Nephron (organoid): ENCODE data around the gene CUEDC1.

Experiments
- H3K27ac Mint-ChIP-seq, 3 experiments: 2 replicates each; pipeline ENCODE4 v1.8.0; 2020; ENCODE audit warnings: mixed read lengths in 3 of 3, mild to moderate bottlenecking in 2 of 3, moderate library complexity in 1 of 3
- H3K27me3 Mint-ChIP-seq: 2 replicates; pipeline ENCODE4 v1.8.0; 2021; ENCODE audit warnings: low read depth, mild to moderate bottlenecking, moderate library complexity, mixed read lengths
- H3K36me3 Mint-ChIP-seq: 2 replicates; pipeline ENCODE4 v1.8.0; 2020; ENCODE audit warnings: low read depth, mixed read lengths
- H3K4me1 Mint-ChIP-seq: 2 replicates; pipeline ENCODE4 v1.8.0; 2020; ENCODE audit warnings: mixed read lengths
- H3K4me3 Mint-ChIP-seq, 3 experiments: 2 replicates each; pipeline ENCODE4 v1.8.0; 2020; ENCODE audit warnings: mild to moderate bottlenecking in 3 of 3, mixed read lengths in 3 of 3, moderate library complexity in 2 of 3
- H3K9me3 Mint-ChIP-seq: 2 replicates; pipeline ENCODE4 v1.8.0; 2020; ENCODE audit warnings: mixed read lengths
- TF ChIP-seq, protein P1 (sequence below), 3 experiments: fragments of 200-600 bp; sonication (generic); IDR thresholded peaks; one replicate each; pipeline ENCODE4 v1.5.0; 2021; ENCODE audit warnings: antibody characterized with exemption in 3 of 3; ENCODE audit not compliant: unreplicated experiment in 3 of 3

CUEDC1 gene

DNA sequence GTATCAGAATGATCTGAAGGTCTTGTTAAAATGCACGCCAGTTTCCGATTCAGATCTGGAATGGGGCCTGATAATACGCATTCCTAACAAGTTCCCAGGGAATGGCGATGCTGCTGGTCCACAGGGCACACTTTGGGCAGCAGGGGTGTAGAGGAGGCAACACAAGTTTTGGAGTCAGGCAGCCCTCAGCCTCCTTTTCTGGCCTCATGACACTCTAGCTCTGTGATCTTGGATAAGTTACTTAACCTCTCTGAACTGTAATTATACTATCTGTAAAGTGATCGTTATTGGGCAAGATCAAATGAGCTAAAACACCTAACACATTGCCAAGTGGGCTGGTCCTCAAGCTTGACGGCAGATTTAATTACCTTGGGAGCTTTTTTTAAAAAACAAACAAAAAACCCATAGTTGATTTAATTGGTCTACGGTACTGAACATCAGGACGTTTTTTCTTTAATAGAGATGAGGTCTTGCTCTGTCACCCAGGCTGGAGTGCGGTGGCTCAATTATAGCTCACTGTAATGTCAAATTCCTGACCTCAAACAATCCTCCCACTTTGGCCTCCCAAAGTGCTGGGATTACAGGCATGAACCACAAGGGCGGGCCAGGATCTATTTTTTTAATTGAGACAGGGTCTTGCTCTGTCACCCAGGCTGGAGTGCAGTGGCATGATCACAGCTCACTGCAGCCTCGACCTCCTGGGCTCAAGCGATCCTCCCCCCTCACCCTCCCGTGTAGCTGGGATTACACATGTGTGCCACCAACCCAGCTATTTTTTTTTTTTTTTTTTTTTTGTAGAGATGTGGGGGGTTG lies 95.4 kb downstream of the CUEDC1 start:
- peaks cover 9% of the 10 kb centered on the region for H3K36me3 Mint-ChIP-seq
- peak overlapping the region in 2 of 3 experiments; percentile 43 to 56 for H3K4me3 Mint-ChIP-seq

DNA sequence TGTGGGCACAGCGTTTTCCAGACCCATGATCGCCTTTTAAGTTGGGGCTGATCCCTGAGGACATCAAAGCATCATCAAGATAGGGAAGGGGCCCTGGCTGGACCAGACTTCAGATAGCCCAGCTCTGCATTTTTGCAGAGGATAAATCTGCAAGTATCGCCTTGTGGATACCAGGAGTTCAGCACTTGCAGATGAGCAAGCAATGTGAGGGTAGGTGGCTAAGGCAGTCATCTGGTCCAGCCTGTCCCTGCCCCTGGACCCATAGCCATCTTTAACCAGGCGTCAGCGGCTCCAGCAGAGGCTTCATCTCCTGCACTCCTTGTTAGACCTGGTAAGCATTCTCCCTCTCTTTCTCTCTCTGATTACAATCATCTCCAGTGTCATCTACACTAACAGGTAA lies 96.4 kb downstream of the CUEDC1 start:
- TF ChIP-seq, protein P1, sequence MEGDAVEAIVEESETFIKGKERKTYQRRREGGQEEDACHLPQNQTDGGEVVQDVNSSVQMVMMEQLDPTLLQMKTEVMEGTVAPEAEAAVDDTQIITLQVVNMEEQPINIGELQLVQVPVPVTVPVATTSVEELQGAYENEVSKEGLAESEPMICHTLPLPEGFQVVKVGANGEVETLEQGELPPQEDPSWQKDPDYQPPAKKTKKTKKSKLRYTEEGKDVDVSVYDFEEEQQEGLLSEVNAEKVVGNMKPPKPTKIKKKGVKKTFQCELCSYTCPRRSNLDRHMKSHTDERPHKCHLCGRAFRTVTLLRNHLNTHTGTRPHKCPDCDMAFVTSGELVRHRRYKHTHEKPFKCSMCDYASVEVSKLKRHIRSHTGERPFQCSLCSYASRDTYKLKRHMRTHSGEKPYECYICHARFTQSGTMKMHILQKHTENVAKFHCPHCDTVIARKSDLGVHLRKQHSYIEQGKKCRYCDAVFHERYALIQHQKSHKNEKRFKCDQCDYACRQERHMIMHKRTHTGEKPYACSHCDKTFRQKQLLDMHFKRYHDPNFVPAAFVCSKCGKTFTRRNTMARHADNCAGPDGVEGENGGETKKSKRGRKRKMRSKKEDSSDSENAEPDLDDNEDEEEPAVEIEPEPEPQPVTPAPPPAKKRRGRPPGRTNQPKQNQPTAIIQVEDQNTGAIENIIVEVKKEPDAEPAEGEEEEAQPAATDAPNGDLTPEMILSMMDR (IDR thresholded peaks at IDR 0.05; ENCODE audit: unreplicated experiment in 3 of 3) = no peak

More for the DNA sequence above, 95.4 kb downstream of the CUEDC1 start:
- Mint-ChIP-seq H3K27ac (peak overlapping the region in 1 of 3 experiments; percentile 44), H3K4me1 (peaks cover 45% of the 10 kb centered on the region), H3K27me3 (peaks cover 9% of the 10 kb centered on the region), H3K9me3 (no peaks in the 10 kb centered on the region)
- TF ChIP-seq, protein P1 (IDR thresholded peaks at IDR 0.05; ENCODE audit: unreplicated experiment in 3 of 3) = no peak

DNA sequence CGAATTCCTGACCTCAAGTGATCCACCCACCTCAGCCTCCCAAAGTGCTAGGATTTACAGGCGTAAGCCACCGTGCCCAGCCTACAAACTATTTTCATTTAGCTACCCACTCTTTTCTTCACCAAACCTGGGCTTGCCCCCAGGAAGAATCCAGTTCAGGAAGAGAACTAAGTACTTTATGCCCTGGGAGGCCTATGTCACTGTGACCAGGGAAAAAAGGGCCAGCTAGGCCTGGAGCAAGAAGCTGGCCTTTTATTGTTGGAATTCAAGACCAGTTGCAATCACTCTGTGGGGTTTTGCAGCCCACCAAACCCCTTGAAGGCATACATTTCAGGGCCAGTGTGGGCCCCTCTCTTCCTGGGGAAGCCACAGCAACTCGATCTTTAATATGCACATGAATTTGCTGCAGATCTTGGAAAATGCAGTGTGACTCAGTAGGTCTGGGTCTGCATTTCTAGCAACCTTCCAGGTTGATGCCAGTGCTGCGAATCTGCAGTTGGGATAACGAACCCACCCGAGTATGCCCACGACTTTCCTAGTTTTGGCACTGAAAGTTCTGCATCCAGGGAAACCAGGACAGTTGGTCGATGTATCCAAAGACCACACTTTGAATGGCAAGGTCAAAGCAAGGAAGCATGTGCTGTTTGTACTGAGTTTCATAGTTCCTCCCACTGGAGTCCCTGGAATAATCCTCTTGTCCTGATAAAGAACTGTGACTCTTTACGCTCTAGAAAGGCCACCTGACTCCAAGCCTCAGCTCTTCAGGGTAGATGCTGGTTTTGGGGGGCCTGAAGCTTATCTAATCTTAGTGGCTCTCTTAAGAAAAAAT lies 98.2 kb downstream of the CUEDC1 start:
- no peak overlapping the region for H3K4me3 Mint-ChIP-seq
- peaks cover 53% of the 10 kb centered on the region for H3K4me1 Mint-ChIP-seq
- H3K27ac Mint-ChIP-seq = no peak overlapping the region
- H3K36me3 Mint-ChIP-seq = no peaks in the 10 kb centered on the region
- peaks cover 5% of the 10 kb centered on the region for H3K27me3 Mint-ChIP-seq
- TF ChIP-seq, protein P1 (IDR thresholded peaks at IDR 0.05; ENCODE audit: unreplicated experiment in 3 of 3) = no peak
- no peaks in the 10 kb centered on the region for H3K9me3 Mint-ChIP-seq

More for the DNA sequence above, 96.4 kb downstream of the CUEDC1 start:
- Mint-ChIP-seq H3K4me1 (peaks cover 47% of the 10 kb centered on the region), H3K27me3 (peaks cover 9% of the 10 kb centered on the region), H3K27ac (no peak overlapping the region), H3K36me3 (no peaks in the 10 kb centered on the region), H3K4me3 (no peak overlapping the region), H3K9me3 (no peaks in the 10 kb centered on the region)

DNA sequence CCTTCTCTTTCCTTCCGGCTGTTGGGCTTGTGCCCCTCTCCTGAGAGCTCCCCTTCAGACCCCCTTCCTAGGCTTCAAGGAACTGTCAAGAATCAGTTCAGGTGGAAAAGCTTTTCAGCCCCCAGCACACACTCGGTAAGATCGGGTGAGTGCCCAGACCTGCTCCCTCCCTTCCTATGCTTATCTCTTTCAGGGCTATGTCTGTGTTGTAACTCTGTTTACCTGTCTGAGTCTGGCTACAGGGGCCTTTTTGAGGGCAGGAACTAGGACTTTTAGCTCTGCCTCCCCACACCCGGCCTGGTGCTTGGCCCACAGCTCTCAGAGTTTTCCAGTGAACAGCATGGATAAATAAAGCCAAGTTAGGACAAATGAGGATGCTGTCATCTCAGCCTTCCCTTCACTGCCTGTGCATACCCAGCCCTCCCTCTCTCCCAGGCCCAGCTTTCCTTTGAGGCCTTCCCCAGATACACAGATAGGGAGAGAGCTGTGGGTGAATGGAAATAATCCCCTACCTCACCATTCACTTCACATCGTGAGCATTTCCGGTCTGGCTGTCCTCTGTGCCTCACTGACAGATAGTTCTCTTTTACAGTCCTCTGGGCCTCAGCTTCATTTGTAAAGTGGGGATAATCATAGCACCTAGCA lies 99.7 kb downstream of the CUEDC1 start:
- H3K4me1 Mint-ChIP-seq = peaks cover 58% of the 10 kb centered on the region
- peaks cover 5% of the 10 kb centered on the region for H3K27me3 Mint-ChIP-seq
- no peak overlapping the region for H3K4me3 Mint-ChIP-seq
- H3K27ac Mint-ChIP-seq = peak overlapping the region in 2 of 3 experiments; percentile 2 to 3
- H3K9me3 Mint-ChIP-seq = no peaks in the 10 kb centered on the region
- H3K36me3 Mint-ChIP-seq = no peaks in the 10 kb centered on the region
- TF ChIP-seq, protein P1 (IDR thresholded peaks at IDR 0.05; ENCODE audit: unreplicated experiment in 3 of 3) = no peak

DNA sequence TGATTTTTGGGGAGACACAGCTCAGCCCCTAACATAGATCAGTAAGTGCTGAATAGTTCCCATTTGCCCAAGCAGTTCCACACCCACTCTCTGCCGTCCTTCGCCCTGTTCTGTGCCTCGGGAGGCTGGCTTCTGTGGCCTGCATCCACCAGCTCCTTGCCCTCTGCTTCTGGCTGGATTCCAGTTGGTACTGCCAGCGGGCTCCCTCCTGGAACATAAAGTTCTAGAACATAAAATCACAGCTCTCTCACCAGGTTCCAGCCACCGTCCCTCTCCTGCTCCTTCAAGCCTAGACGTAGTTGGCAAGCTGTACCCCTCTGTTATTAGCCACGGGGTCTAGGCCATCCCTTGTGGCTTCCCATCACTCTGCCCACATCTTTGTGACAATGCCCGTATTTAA lies 101.5 kb downstream of the CUEDC1 start:
- H3K36me3 Mint-ChIP-seq = peaks cover 7% of the 10 kb centered on the region
- H3K4me1 Mint-ChIP-seq = peaks cover 64% of the 10 kb centered on the region
- H3K4me3 Mint-ChIP-seq = peak overlapping the region in 1 of 3 experiments; percentile 52
- H3K9me3 Mint-ChIP-seq = no peaks in the 10 kb centered on the region
- H3K27ac Mint-ChIP-seq = peak overlapping the region in 2 of 3 experiments; percentile 61 to 74
- peaks cover 5% of the 10 kb centered on the region for H3K27me3 Mint-ChIP-seq
- TF ChIP-seq, protein P1 (IDR thresholded peaks at IDR 0.05; ENCODE audit: unreplicated experiment in 3 of 3) = no peak
